GM12878 (cell line): ENCODE data around the gene MEF2D. TPM values are rescaled to one million over a fixed set of nuclear protein-coding genes. Genes with fewer than 3 reads are reported as not detected.

ENCODE experiments used
- ATAC-seq: fragments of 200-7000 bp; cut with Tn5 transposase; 3 replicates; pipeline ENCODE4 v1.9.1; 2020; ENCODE audit warnings: mild to moderate bottlenecking, moderate library complexity
- BruUV-seq: library from RNA; stranded (reverse); fragments of 400-500 nt; replicated peaks from 2 replicates; lab custom pipeline; 2021; lab: Mats Ljungman, UMichigan
- CTCF ChIA-PET: fragments of 300-600 bp; sonication (Branson Sonifier 250); formaldehyde crosslinking; extraction: SDS; loops from one replicate; lab custom pipeline; 2021; ENCODE audit warnings: inconsistent platforms; lab: Yijun Ruan, JAX
- POLR2A ChIA-PET: fragments of 350-600 bp; formaldehyde crosslinking; extraction: SDS; loops from one replicate; lab custom pipeline; 2021; ENCODE audit warnings: inconsistent platforms; lab: Charles Lee
- RAD21 ChIA-PET: fragments of 300-600 bp; sonication (Branson Sonifier 250); formaldehyde crosslinking; loops from one replicate; lab custom pipeline; 2023; ENCODE audit warnings: antibody characterized with exemption; ENCODE audit not compliant: unreplicated experiment; lab: Charles Lee
- SMC1A ChIA-PET: fragments of 300-600 bp; sonication (Branson Sonifier 250); formaldehyde crosslinking; loops from one replicate; lab custom pipeline; 2023; ENCODE audit not compliant: unreplicated experiment, uncharacterized antibody; lab: Charles Lee
- DNase-seq: peaks from one replicate; pipeline ENCODE4 v3.0.0-alpha.2; 2011; ENCODE audit warnings: low read depth, low spot score
- FAIRE-seq: peaks from 3 replicates; lab custom pipeline; 2011; peaks lifted over from hg19 to GRCh38; lab: Jason Lieb, UNC
- H2AFZ ChIP-seq: 2 replicates; pipeline ENCODE4 v1.6.0; 2011; ENCODE audit warnings: low read depth, low read length, control low read depth; ENCODE audit not compliant: control insufficient read depth
- H3K27ac ChIP-seq: 2 replicates; pipeline ENCODE4 v1.5.1; 2011; ENCODE audit warnings: control low read depth; ENCODE audit not compliant: control insufficient read depth, insufficient read depth
- H3K27me3 ChIP-seq, 2 experiments: replicated peaks in 1 of 2; 2 replicates each; pipeline versions ENCODE4 v1.6.0 to v1.6.1; 2011; ENCODE audit warnings: low read length in 1 of 2; ENCODE audit not compliant: control insufficient read depth in 2 of 2, insufficient read depth in 2 of 2
- H3K36me3 ChIP-seq, 2 experiments: 2 replicates each; pipeline ENCODE4 v1.5.1; 2011; ENCODE audit warnings: low read length in 1 of 2; ENCODE audit not compliant: control insufficient read depth in 2 of 2, insufficient read depth in 2 of 2
- H3K4me1 ChIP-seq: 2 replicates; pipeline ENCODE4 v1.6.1; 2011; ENCODE audit warnings: mild to moderate bottlenecking, low read length, moderate library complexity, mixed read lengths; ENCODE audit not compliant: control insufficient read depth, insufficient read depth
- H3K4me2 ChIP-seq: 2 replicates; pipeline ENCODE4 v1.6.0; 2011; ENCODE audit warnings: control low read depth; ENCODE audit not compliant: control insufficient read depth, insufficient read depth
- H3K4me3 ChIP-seq: fragments of 200-600 bp; sonication (generic); 2 replicates; pipeline ENCODE4 v1.5.1; 2016
- H3K79me2 ChIP-seq: 2 replicates; pipeline ENCODE4 v1.6.0; 2011; ENCODE audit warnings: low read length; ENCODE audit not compliant: control insufficient read depth, insufficient read depth
- H3K9ac ChIP-seq: 2 replicates; pipeline ENCODE4 v1.8.0; 2011; ENCODE audit warnings: low read length, control low read depth, mixed read lengths; ENCODE audit not compliant: control insufficient read depth, insufficient read depth
- H3K9me3 ChIP-seq: replicated peaks from 3 replicates; pipeline ENCODE4 v1.5.1; 2011; ENCODE audit warnings: mild to moderate bottlenecking, low read length; ENCODE audit not compliant: control insufficient read depth, insufficient read depth
- H4K20me1 ChIP-seq: 2 replicates; pipeline ENCODE4 v1.6.0; 2011; ENCODE audit not compliant: control insufficient read depth, insufficient read depth
- BMI1 ChIP-seq: fragments of 450-650 bp; IDR thresholded peaks from 2 replicates; pipeline ENCODE4 v1.6.1; 2016; ENCODE audit warnings: mild to moderate bottlenecking, moderate library complexity, borderline replicate concordance
- CHD4 ChIP-seq: fragments of 200-600 bp; sonication (generic); IDR thresholded peaks from 2 replicates; pipeline ENCODE4 v1.6.1; 2016; ENCODE audit warnings: mild to moderate bottlenecking
- ESRRA ChIP-seq: IDR thresholded peaks from 2 replicates; pipeline ENCODE4 v1.6.1; 2012; ENCODE audit warnings: mild to moderate bottlenecking, low read length, improper control_type of control experiment
- HDAC2 ChIP-seq: fragments of 200-600 bp; sonication (generic); IDR thresholded peaks from 2 replicates; pipeline ENCODE4 v1.6.1; 2017
- KAT2A ChIP-seq: conservative IDR thresholded peaks from 2 replicates; pipeline ENCODE4 v1.6.1; 2011; ENCODE audit warnings: low read depth, low read length; ENCODE audit not compliant: control insufficient read depth
- KDM1A ChIP-seq: fragments of 200-600 bp; sonication (generic); IDR thresholded peaks from 2 replicates; pipeline ENCODE4 v1.6.1; 2016; ENCODE audit warnings: borderline replicate concordance
- MYB ChIP-seq: fragments of 150-350 bp; IDR thresholded peaks from 2 replicates; pipeline ENCODE4 v1.6.1; 2014; ENCODE audit warnings: mild to moderate bottlenecking, low read depth, low read length, borderline replicate concordance
- NFYA ChIP-seq: IDR thresholded peaks from 2 replicates; pipeline ENCODE4 v1.6.1; 2011; ENCODE audit warnings: low read depth, mild to moderate bottlenecking, low read length, improper control_type of control experiment, borderline replicate concordance
- PML ChIP-seq: IDR thresholded peaks from 2 replicates; pipeline ENCODE4 v1.6.1; 2012; ENCODE audit warnings: low read length, inconsistent platforms
- RBBP5 ChIP-seq: fragments of 200-600 bp; sonication (generic); conservative IDR thresholded peaks from 2 replicates; pipeline ENCODE4 v1.6.1; 2016
- SMAD5 ChIP-seq: IDR thresholded peaks from 2 replicates; pipeline ENCODE4 v1.6.1; 2016; ENCODE audit warnings: antibody characterized with exemption, low read depth
- SUPT20H ChIP-seq: IDR thresholded peaks from 2 replicates; pipeline ENCODE4 v1.6.1; 2011; ENCODE audit warnings: low read depth, mild to moderate bottlenecking, low read length, moderate library complexity, borderline replicate concordance; ENCODE audit not compliant: control insufficient read depth
- TCF7 ChIP-seq: IDR thresholded peaks from 2 replicates; pipeline ENCODE4 v1.6.1; 2014; ENCODE audit warnings: antibody characterized with exemption, borderline replicate concordance
- YY1 ChIP-seq: IDR thresholded peaks from 2 replicates; pipeline ENCODE4 v1.6.1; 2011; ENCODE audit warnings: low read depth, mild to moderate bottlenecking, low read length
- WGBS: methylation state at CpG from one replicate; pipeline ENCODE4 v1.1.6; 2016; ENCODE audit warnings: low lambda C conversion rate; ENCODE audit not compliant: insufficient replicate concordance, insufficient coverage; ENCODE audit errors: missing lambda C conversion rate; 5-methylcytosine and 5-hydroxymethylcytosine counted together
- in situ Hi-C: fragments of 300-500 bp; cut with MboI; formaldehyde crosslinking; loops from 9 replicates; pipeline ENCODE4 v1.14.3; 2018; ENCODE audit warnings: mixed read lengths
- intact Hi-C: fragments of 100-400 bp; cut with micrococcal nuclease; formaldehyde crosslinking; loops from one replicate; pipeline ENCODE4 v1.14.2; 2022; ENCODE audit not compliant: unreplicated experiment
- polyA plus RNA-seq, 11 experiments: library from polyadenylated mRNA; depleted of rRNA in 4 of 11; unstranded in 6 of 11; stranded (reverse) in 5 of 11; fragments of >200 nt; fragmentation: Nextera tagmentation in 4 of 11; fragmentation: Illumina TruSeq in 1 of 11; extraction: Ambion mirVana in 4 of 11; extraction: Trizol in 1 of 11; gene quantifications; 1 replicate in 1 of 11; 2 replicates in 10 of 11; pipeline versions ENCODE4 v1.2.1 to v1.2.3, GENCODE V29; 2011 to 2016; ENCODE audit warnings: inconsistent platforms in 2 of 11, missing spikeins in 2 of 11, low read depth in 1 of 11
- total RNA-seq, 4 experiments: library from RNA; depleted of rRNA in 3 of 4; stranded (reverse); fragments of >200 nt in 3 of 4; fragmentation: Illumina TruSeq in 1 of 4; extraction: Trizol in 1 of 4; gene quantifications; 2 replicates each; pipeline versions ENCODE4 v1.2.1 to v1.2.3, GENCODE V29; 2013 to 2021
- TF ChIP-seq, protein P1 (sequence below): IDR thresholded peaks from 2 replicates; pipeline ENCODE4 v1.6.1; 2012; ENCODE audit warnings: low read length, inconsistent platforms
- TF ChIP-seq, protein P2 (sequence below): fragments of 450-650 bp; IDR thresholded peaks from 2 replicates; pipeline ENCODE4 v1.6.1; 2014; ENCODE audit warnings: mild to moderate bottlenecking

MEF2D gene
- total and polyA plus RNA-seq, 10 of the 15 experiments (the other 5 are each of a cell fraction or from before 2014, with no cell fraction given): 0.61 to 53.0 (median 15.2) TPM

DNA sequence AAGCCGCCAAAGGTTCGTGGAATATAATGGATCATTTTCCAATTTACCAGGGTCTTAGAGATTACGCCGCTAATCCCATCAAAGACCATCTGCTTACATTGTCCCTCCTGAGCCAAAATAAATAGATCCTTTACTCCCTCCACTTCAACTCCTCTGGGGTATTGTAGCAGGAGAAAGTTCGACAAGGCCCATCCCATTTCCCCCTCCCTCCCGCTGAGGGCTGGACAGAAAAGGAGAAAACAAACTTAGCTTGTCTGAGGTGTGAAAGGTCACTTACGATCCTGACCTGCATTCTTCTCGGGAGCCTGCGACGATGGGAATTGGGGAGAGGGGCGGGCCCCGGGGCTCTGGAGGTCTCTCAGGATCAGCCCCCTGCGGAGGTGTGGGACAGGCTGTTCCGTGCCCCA is 60.8 kb downstream of the MEF2D start:
- ChIA-PET CTCF (no interaction called here), RAD21 (interaction anchor here (4.8 kb wide), 1 partner anchor 54 kb away, joined by 50 read pairs; no protein-coding TSS in a partner anchor), POLR2A (no interaction called here), SMC1A (interaction anchor here (5.3 kb wide), 1 partner anchor 54 kb away, joined by 63 read pairs; no protein-coding TSS in a partner anchor)
- no peak for DNase-seq
- in situ Hi-C loops: loop anchor here (5.0 kb wide), 1 partner anchor 57 kb away; no protein-coding TSS in a partner anchor
- H3K9ac ChIP-seq: no peak overlapping the region
- H3K4me3 ChIP-seq: no peak overlapping the region
- no peak for ATAC-seq
- no peaks in the 10 kb centered on the region for H4K20me1 ChIP-seq
- no peak overlapping the region for H3K4me2 ChIP-seq
- TF ChIP-seq HDAC2 (no peak), PML (no peak), NFYA (no peak), MYB (no peak), BMI1 (no peak), ESRRA (no peak), TCF7 (no peak), YY1 (no peak), KDM1A (no peak), SUPT20H (no peak), CHD4 (no peak), SMAD5 (no peak), KAT2A (no peak), RBBP5 (no peak)
- TF ChIP-seq, protein P1, sequence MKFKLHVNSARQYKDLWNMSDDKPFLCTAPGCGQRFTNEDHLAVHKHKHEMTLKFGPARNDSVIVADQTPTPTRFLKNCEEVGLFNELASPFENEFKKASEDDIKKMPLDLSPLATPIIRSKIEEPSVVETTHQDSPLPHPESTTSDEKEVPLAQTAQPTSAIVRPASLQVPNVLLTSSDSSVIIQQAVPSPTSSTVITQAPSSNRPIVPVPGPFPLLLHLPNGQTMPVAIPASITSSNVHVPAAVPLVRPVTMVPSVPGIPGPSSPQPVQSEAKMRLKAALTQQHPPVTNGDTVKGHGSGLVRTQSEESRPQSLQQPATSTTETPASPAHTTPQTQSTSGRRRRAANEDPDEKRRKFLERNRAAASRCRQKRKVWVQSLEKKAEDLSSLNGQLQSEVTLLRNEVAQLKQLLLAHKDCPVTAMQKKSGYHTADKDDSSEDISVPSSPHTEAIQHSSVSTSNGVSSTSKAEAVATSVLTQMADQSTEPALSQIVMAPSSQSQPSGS: no peak
- TF ChIP-seq, protein P2, sequence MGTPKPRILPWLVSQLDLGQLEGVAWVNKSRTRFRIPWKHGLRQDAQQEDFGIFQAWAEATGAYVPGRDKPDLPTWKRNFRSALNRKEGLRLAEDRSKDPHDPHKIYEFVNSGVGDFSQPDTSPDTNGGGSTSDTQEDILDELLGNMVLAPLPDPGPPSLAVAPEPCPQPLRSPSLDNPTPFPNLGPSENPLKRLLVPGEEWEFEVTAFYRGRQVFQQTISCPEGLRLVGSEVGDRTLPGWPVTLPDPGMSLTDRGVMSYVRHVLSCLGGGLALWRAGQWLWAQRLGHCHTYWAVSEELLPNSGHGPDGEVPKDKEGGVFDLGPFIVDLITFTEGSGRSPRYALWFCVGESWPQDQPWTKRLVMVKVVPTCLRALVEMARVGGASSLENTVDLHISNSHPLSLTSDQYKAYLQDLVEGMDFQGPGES: no peak
- H3K27me3 ChIP-seq: peaks cover 31 to 58% of the 10 kb centered on the region in 2 experiments
- H3K36me3 ChIP-seq: no peaks in the 10 kb centered on the region
- no peak overlapping the region for H3K27ac ChIP-seq
- 12% methylated on average over 12 of the region's 14 CpGs for WGBS
- no peaks in the 10 kb centered on the region for H3K9me3 ChIP-seq
- intact Hi-C loops: no loop called here
- H3K79me2 ChIP-seq: no peaks in the 10 kb centered on the region
- no peak for FAIRE-seq
- H2AFZ ChIP-seq: no peak overlapping the region
- H3K4me1 ChIP-seq: no peaks in the 10 kb centered on the region; the same call in 1 of the 2 replicates
- no TSS peak for BruUV-seq
